ENCODE data around the gene PIP4K2A.
A peak's percentile ranks its signal among the peaks of the same experiment; 100 is the strongest.

PIP4K2A gene

GRCh38 chr10:22623633-22624253, 90.6 kb downstream of the PIP4K2A start:
- peak overlapping the region; percentile 35 for H3K4me3 ChIP-seq (ENCODE audit: low read length)
- no peaks in the 10 kb centered on the region for H3K9me3 ChIP-seq (ENCODE audit: control insufficient read depth, low read length)
- H3K27me3 ChIP-seq (replicated peaks; ENCODE audit: control insufficient read depth, insufficient read depth, low read length) = no peaks in the 10 kb centered on the region
- peaks cover 65% of the 10 kb centered on the region for H3K4me1 ChIP-seq (ENCODE audit: control insufficient read depth, insufficient read depth, low read length)
- H3K36me3 ChIP-seq (ENCODE audit: control insufficient read depth, insufficient read depth, low read length, severe bottlenecking) = no peaks in the 10 kb centered on the region
- no peak for DNase-seq (ENCODE audit: low read depth)
- peak overlapping the region; percentile 22 for H3K9ac ChIP-seq (ENCODE audit: low read length)

GRCh38 chr10:22622242-22622806, 92.1 kb downstream of the PIP4K2A start:
- Histone ChIP-seq H3K4me1 (ENCODE audit: control insufficient read depth, insufficient read depth, low read length) (peaks cover 75% of the 10 kb centered on the region), H3K4me3 (ENCODE audit: low read length) (no peak overlapping the region), H3K36me3 (ENCODE audit: control insufficient read depth, insufficient read depth, low read length, severe bottlenecking) (no peaks in the 10 kb centered on the region), H3K9me3 (ENCODE audit: control insufficient read depth, low read length) (no peaks in the 10 kb centered on the region), H3K9ac (ENCODE audit: low read length) (no peak overlapping the region), H3K27me3 (replicated peaks; ENCODE audit: control insufficient read depth, insufficient read depth, low read length) (no peaks in the 10 kb centered on the region)
- no peak for DNase-seq (ENCODE audit: low read depth)

- Histone ChIP-seq H3K27me3 (replicated peaks; ENCODE audit: control insufficient read depth, insufficient read depth, low read length) (no peaks in the 10 kb centered on the region), H3K9ac (ENCODE audit: low read length) (no peak overlapping the region), H3K4me3 (ENCODE audit: low read length) (no peak overlapping the region), H3K36me3 (ENCODE audit: control insufficient read depth, insufficient read depth, low read length, severe bottlenecking) (no peaks in the 10 kb centered on the region), H3K9me3 (ENCODE audit: control insufficient read depth, low read length) (no peaks in the 10 kb centered on the region), H3K4me1 (ENCODE audit: control insufficient read depth, insufficient read depth, low read length) (peaks cover 70% of the 10 kb centered on the region)
- DNase-seq (ENCODE audit: low read depth) = no peak
These were observed 92.7 kb downstream of the PIP4K2A start for GRCh38 chr10:22621726-22622125.

GRCh38 chr10:22620929-22621328, 93.4 kb downstream of the PIP4K2A start:
- Histone ChIP-seq H3K4me1 (ENCODE audit: control insufficient read depth, insufficient read depth, low read length) (peaks cover 66% of the 10 kb centered on the region), H3K27me3 (replicated peaks; ENCODE audit: control insufficient read depth, insufficient read depth, low read length) (no peaks in the 10 kb centered on the region), H3K36me3 (ENCODE audit: control insufficient read depth, insufficient read depth, low read length, severe bottlenecking) (no peaks in the 10 kb centered on the region), H3K9ac (ENCODE audit: low read length) (peak overlapping the region; percentile 4), H3K9me3 (ENCODE audit: control insufficient read depth, low read length) (no peaks in the 10 kb centered on the region), H3K4me3 (ENCODE audit: low read length) (no peak overlapping the region)
- no peak for DNase-seq (ENCODE audit: low read depth)

- no peaks in the 10 kb centered on the region for H3K27me3 ChIP-seq (replicated peaks; ENCODE audit: control insufficient read depth, insufficient read depth, low read length)
- DNase-seq (ENCODE audit: low read depth) = peak; percentile 92
- no peaks in the 10 kb centered on the region for H3K36me3 ChIP-seq (ENCODE audit: control insufficient read depth, insufficient read depth, low read length, severe bottlenecking)
- H3K4me1 ChIP-seq (ENCODE audit: control insufficient read depth, insufficient read depth, low read length) = peaks cover 66% of the 10 kb centered on the region
- H3K4me3 ChIP-seq (ENCODE audit: low read length) = peak overlapping the region; percentile 45
- peak overlapping the region; percentile 38 for H3K9ac ChIP-seq (ENCODE audit: low read length)
- no peaks in the 10 kb centered on the region for H3K9me3 ChIP-seq (ENCODE audit: control insufficient read depth, low read length)
These were observed 94.1 kb downstream of the PIP4K2A start for GRCh38 chr10:22620140-22620857.

GRCh38 chr10:22619101-22619500, 95.3 kb downstream of the PIP4K2A start:
- peak overlapping the region; percentile 61 for H3K9ac ChIP-seq (ENCODE audit: low read length)
- peak; percentile 62 for DNase-seq (ENCODE audit: low read depth)
- H3K36me3 ChIP-seq (ENCODE audit: control insufficient read depth, insufficient read depth, low read length, severe bottlenecking) = no peaks in the 10 kb centered on the region
- H3K4me3 ChIP-seq (ENCODE audit: low read length) = no peak overlapping the region
- H3K4me1 ChIP-seq (ENCODE audit: control insufficient read depth, insufficient read depth, low read length) = peaks cover 57% of the 10 kb centered on the region
- no peaks in the 10 kb centered on the region for H3K27me3 ChIP-seq (replicated peaks; ENCODE audit: control insufficient read depth, insufficient read depth, low read length)
- no peaks in the 10 kb centered on the region for H3K9me3 ChIP-seq (ENCODE audit: control insufficient read depth, low read length)

GRCh38 chr10:22618078-22618785, 96.1 kb downstream of the PIP4K2A start:
- DNase-seq (ENCODE audit: low read depth) = peak; percentile 30
- Histone ChIP-seq H3K36me3 (ENCODE audit: control insufficient read depth, insufficient read depth, low read length, severe bottlenecking) (no peaks in the 10 kb centered on the region), H3K27me3 (replicated peaks; ENCODE audit: control insufficient read depth, insufficient read depth, low read length) (no peaks in the 10 kb centered on the region), H3K4me1 (ENCODE audit: control insufficient read depth, insufficient read depth, low read length) (peaks cover 49% of the 10 kb centered on the region), H3K9me3 (ENCODE audit: control insufficient read depth, low read length) (no peaks in the 10 kb centered on the region), H3K4me3 (ENCODE audit: low read length) (no peak overlapping the region), H3K9ac (ENCODE audit: low read length) (peak overlapping the region; percentile 61)

GRCh38 chr10:22617516-22617915, 96.9 kb downstream of the PIP4K2A start:
- DNase-seq (ENCODE audit: low read depth) = no peak

GRCh38 chr10:22617051-22617450, 97.3 kb downstream of the PIP4K2A start:
- no peaks in the 10 kb centered on the region for H3K27me3 ChIP-seq (replicated peaks; ENCODE audit: control insufficient read depth, insufficient read depth, low read length)
- peaks cover 48% of the 10 kb centered on the region for H3K4me1 ChIP-seq (ENCODE audit: control insufficient read depth, insufficient read depth, low read length)

More at GRCh38 chr10:22617516-22617915, 96.9 kb downstream of the PIP4K2A start:
- H3K9ac ChIP-seq (ENCODE audit: low read length) = no peak overlapping the region
- no peaks in the 10 kb centered on the region for H3K9me3 ChIP-seq (ENCODE audit: control insufficient read depth, low read length)
- H3K4me1 ChIP-seq (ENCODE audit: control insufficient read depth, insufficient read depth, low read length) = peaks cover 48% of the 10 kb centered on the region
- no peaks in the 10 kb centered on the region for H3K36me3 ChIP-seq (ENCODE audit: control insufficient read depth, insufficient read depth, low read length, severe bottlenecking)
- H3K27me3 ChIP-seq (replicated peaks; ENCODE audit: control insufficient read depth, insufficient read depth, low read length) = no peaks in the 10 kb centered on the region
- H3K4me3 ChIP-seq (ENCODE audit: low read length) = no peak overlapping the region

GRCh38 chr10:22615819-22616499, 98.4 kb downstream of the PIP4K2A start:
- Histone ChIP-seq H3K27me3 (replicated peaks; ENCODE audit: control insufficient read depth, insufficient read depth, low read length) (no peaks in the 10 kb centered on the region), H3K4me3 (ENCODE audit: low read length) (no peak overlapping the region), H3K9me3 (ENCODE audit: control insufficient read depth, low read length) (no peaks in the 10 kb centered on the region), H3K36me3 (ENCODE audit: control insufficient read depth, insufficient read depth, low read length, severe bottlenecking) (no peaks in the 10 kb centered on the region), H3K9ac (ENCODE audit: low read length) (no peak overlapping the region), H3K4me1 (ENCODE audit: control insufficient read depth, insufficient read depth, low read length) (peaks cover 43% of the 10 kb centered on the region)
- no peak for DNase-seq (ENCODE audit: low read depth)

More at GRCh38 chr10:22617051-22617450, 97.3 kb downstream of the PIP4K2A start:
- no peaks in the 10 kb centered on the region for H3K36me3 ChIP-seq (ENCODE audit: control insufficient read depth, insufficient read depth, low read length, severe bottlenecking)
- H3K9ac ChIP-seq (ENCODE audit: low read length) = no peak overlapping the region
- DNase-seq (ENCODE audit: low read depth) = no peak
- H3K4me3 ChIP-seq (ENCODE audit: low read length) = no peak overlapping the region
- H3K9me3 ChIP-seq (ENCODE audit: control insufficient read depth, low read length) = no peaks in the 10 kb centered on the region
